Activated CD8-positive, alpha-beta memory T cell treated with anti-CD3 and anti-CD28 coated beads for 1 hour (primary cell): Measurements from ENCODE around the gene GLIS2.

Experiments used
- DNase-seq, 2 donors: peaks; one replicate each; pipeline ENCODE4 v3.0.0-alpha.2; 2020; ENCODE audit warnings: low read depth in 1 of 2; ENCODE audit errors: extremely low read depth in 1 of 2

Gene GLIS2

DNA sequence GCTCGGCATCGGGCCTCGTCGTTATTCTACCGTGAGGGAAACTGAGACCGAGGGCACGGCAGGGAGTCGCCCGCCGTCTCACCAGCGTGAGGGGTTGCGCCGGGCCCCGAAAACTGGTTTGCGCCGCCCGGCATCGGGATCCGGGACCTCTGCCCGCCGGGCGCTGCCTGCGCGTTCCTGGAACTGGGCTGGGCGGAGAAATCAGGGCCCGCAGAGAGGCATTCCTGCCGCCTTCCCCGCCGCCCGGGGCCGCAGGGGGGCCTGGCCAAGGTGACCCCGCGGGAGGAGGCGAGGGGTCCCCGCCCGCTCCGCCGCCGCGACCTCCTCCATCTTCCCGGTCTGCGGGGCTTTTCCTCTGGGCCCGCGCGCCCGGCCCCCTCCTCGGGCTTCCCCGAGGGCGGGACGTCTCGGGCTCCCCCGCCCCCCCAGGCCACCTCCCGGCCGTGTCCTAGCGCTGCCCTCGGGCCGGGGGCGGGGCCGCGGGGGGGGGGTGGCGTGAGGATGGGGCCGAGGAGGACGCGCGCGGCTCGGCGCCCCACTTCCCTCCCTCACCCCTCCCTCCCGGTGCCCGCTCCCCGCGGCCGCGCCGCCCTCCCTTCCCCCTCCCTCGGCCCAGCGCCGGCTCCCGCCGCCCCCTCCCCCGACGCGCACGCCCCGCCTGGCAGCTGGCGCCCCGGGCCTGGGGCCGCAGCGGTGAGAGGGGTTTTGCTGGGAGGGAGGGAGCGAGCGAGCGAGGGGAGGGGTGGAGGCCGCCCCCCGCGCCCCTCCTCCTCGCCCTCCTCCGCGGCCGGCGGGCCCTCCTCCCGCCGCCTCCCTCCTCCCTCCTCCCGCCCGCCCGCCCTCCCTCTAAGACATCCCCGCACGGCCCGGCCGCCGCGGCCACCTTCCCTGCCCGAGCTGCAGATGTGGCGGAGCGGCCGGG is at the start of gene GLIS2:
Gene GLIS2, plus strand, starts transcription at position 882 of the 922 bp plus-strand sequence. CDS start 16,214 bp downstream, outside the sequence.
- DNase-seq, result no peak

DNA sequence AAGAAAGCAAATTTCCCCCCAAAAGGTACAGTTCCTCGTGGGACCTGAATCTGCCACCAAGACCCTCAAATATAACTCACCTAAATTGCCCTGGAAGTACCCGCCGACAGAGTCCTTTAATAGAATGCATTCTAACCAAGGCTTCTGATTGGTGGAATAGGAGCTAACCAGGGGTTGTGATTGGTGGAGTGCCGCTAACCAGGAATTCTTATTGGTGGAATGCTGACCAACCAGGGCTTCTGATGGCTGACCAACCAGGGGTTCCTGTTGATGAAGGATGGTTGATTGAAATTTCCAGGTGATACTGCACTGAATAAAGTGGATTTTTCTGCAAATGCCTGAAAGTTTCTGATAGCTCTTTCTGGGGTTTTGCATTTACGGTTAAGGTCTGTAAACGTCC is 49.5 kb upstream of the GLIS2 start:
- DNase-seq, result no peak

DNA sequence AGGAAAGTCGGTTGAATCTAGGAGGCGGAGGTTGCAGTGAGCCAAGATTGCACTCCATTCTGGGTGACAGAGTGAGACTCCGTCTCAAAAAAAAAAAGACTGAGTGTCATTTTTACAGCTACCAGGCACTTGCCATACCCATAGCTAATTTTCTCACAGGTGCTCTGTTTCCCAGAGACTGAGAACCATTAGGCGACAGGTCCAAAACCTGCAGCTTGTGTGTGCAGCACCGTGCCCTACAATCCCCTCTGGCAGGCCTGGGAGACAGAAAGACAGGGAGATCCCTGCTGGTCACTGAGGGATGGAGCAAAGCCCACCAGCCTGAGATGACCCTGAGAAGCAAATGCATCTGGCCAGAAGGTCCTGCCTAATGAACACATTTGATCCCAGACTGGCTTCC is 45.8 kb upstream of the GLIS2 start:
- DNase-seq, result no peak

DNA sequence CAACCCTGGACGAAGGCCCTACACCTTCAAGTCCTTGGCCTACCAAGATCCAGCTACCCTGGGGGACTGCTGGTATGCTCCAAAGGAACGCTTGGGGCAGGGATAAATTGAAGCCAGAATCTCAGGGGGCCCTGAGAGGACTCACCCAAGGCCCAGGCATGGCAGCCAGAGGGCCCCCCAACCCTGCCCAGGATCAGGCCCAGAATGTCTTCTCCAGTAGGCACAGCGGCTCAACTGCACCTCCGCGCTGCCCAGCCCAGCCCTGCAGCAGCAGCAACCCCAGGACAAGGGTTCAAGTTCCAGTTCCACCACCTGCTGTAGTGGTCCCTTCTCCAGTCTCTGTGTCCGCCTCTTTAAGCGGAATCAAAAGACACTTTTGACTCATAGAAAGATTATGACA is 45.3 kb upstream of the GLIS2 start:
- DNase-seq, result no peak

DNA sequence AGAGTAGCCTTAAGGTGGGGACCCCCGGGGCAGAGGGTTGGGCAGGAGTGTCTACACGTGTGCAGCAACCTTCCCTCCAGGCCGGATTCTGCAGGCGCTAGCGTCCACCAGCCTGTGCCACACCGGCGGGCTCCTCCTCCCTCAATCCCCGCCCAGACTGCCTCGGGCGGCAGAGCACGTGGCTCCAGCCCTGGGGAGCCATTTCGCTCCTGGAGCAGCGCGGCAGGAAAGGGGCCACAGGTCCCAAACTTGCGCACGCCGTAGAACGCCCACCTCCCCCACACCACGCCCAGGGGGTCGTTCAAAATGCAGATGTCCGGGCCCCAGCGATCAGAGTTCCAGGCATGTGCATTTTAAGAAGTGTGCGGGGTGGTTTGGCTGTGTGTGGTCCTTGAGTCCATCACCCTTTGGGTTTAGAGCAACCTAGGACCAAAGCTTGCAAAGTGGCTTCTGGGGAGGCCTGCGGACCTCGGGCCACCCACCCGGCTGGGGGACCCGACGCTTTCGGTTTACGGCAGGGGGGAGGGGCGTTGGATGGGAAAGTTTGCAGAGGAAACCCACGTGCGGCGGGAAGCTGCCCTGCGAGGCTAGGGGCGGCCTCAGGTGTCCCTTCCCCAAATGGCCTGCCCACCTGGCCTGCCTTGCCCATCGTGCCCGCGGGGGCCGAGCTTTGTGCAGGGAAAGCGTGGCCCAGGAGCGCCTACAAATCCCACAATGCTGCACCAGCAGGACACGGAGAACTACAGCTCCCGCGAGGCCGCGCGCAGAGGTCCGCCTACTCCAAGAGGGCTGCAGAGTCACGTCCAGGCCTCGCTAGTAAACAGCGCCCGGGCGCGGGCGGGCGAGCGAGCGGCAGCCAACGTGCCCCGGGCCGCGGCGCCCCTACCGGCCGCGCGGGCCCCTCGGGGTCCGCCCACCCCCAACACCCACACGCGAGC is 44.4 kb upstream of the GLIS2 start:
- peak; percentile 58 to 79 for DNase-seq

DNA sequence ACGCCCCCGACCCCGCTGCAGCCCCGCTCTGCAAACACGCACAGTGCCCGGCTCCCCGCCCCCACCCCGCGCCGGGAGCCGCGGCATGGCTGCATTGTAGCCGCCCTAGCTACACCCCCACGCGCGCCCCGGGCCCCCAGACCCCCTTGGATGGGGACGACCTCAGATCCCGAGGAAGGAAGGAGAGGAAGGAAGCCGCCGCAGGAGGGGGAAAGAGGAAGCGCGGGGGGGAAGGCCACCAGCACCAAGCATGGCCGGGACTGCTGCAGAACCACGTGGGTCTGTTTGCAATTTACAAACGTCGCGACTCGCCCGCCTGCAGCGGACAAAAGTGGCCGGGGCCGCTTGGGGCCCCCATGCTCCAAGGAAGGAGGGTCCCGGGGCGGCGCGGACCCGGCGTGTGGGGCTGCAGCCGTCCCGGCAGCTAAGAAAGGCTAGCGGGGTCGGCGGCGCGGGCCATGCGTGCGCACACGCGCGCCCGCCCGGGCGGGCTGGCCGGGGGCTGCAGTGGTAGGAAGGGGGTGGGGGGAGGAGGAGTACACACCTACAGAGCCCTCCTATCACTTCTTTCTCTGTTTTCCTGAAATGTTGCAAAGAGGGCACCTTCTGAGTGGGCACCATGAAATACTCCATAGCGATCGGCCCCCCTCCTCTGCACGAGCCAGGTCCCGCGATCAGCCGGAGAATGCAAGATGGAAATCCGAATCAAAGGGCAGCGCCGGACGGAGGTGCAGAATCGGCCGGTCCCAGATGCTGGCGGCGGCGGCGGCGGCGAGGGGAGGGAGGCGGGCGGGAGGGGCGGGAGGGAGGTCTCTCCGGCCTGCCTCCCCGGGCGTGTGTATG is 43.5 kb upstream of the GLIS2 start:
- DNase-seq, result peak in 1 of 2 donors; percentile 16

DNA sequence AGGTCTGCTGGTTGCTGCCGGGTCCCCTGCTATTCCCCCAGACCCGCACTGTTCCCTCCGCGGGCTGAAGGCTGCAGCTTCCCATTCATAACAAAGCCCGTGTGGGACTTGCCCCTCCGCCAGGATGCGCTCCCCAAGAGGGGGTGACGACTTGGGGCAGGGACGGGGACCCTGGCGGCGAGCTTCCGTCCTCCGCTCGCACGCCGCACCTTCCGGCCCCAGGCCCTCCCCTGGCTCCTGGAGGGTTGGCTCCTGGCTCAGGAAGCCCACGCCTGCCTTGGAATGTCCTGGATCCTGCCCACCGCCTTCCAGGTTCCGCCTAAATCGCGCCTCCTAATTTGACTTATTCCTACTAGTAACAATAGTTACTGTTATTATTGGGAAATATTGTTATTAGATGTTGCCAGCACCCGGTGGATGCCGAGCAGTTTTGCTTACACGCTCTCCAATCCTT is 42.0 kb upstream of the GLIS2 start:
- peak in 1 of 2 donors; percentile 13 for DNase-seq

DNA sequence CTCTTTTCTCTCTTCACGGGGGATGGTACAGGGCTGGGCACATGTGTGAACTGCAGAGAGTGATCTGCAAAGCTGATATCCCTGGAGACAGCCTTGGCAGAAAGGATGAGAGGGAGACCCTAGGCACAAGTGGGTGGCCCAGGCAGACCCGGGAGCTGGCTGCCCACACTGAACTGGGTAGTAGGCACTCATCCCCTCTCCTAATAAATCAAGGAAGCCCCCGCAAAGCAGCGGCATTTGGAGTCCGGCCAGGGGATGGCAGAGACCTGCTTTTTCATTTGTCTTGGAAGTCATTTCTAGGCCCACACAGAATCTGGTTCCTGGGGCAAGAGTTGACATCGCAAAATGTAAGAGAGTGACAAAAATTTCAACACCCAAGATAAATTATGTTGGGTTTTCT is 40.0 kb upstream of the GLIS2 start:
- no peak for DNase-seq

DNA sequence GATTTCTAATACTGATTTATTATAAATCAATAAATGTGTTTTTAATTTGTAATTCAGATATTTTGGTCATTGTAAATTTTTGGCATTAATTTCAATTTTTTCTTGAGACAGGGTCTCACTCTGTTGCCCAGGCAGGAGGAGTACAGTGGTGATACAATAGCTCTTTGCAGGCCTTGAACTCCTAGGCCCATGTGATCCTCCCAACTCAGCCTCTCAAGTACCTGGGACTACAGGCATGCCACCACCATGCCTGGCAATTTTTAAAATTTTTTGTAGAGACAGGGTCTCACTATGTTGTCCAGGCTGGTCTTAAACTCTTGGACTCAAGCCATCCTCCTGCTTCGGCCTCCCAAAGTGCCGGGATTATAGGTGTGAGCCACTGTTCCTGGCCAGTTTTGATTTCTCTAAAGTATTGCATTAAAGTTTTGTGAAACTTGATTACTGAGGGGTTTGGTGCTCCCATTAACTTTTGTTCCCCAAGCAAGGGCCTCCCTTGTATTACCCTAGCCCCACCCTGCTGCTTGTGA is 37.8 kb upstream of the GLIS2 start:
- DNase-seq, result no peak

DNA sequence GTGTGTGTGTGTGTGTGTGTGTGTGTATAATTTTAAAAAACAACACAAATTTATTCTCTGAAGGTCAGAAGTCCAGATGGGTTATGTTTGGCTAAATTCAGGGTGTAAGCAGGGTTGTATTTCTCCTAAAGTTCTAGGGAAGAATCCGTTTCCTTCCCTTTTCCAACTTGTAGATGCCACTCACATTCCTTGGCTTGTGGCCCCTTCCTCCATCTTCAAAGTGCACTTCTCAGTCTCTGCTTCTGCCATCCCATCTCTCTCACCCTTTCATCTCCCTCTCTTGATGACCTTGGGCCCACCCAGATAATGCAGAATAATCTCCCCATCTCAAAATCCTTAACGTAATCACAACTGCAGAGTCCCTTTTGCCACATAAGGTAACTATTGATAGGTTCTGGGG is 35.2 kb upstream of the GLIS2 start:
- DNase-seq, result no peak

DNA sequence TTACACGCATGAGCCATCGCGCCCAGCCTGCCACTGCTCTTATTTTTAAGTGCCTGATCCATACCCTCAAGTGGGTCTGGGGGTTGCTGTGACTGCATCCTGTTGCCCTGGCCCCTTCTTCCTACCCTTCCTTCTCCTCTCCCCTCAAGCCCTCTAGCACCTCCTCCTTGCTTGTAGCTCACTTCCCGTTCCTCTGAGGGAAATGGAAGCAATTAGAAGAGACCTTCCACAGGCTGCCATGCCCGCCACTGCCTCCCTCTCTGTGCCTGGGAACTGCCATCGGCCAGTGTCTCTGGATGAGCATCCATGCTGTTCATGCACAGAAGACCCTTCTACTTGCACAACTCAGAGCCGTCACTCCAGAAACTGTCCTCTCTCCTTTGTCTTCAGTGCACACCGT is 32.4 kb upstream of the GLIS2 start:
- no peak for DNase-seq

DNA sequence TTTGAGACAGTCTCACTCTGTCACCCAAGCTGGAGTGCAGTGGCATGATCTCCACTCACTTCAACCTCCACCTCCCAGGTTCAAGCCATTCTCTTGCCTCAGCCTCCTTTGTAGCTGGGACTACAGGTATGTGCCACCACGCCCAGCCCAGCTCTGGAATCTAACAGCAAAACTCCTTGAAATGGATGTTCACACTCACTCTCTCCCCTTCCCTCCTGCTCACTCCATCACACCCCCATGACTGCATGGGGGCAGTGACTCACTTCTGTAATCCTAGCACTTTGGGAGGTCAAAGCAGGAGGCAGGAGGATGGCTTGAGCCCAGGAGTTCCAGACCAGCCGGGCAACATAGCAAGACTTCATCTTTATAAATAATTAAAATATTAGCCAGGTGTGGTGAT is 31.9 kb upstream of the GLIS2 start:
- no peak for DNase-seq

DNA sequence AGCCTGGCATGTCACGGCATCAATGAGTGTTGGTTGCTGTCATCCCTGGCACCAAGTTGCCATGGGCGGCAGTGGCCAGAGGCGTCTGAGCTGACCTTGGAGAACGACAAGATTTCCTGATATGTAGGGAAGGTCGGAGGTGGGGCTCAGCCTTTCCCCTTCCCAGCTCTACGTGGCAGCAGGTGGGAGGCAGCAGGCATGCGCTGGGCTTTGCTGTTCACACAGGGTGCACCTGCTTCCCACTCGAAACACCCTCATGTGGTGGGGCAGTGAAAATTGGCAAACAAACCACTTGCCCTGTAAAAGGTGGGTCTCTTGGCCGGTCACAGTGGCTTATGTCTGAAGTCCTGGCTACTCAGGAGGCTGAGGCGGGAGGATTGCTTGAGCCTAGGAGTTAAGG is 30.7 kb upstream of the GLIS2 start:
- DNase-seq, result no peak

DNA sequence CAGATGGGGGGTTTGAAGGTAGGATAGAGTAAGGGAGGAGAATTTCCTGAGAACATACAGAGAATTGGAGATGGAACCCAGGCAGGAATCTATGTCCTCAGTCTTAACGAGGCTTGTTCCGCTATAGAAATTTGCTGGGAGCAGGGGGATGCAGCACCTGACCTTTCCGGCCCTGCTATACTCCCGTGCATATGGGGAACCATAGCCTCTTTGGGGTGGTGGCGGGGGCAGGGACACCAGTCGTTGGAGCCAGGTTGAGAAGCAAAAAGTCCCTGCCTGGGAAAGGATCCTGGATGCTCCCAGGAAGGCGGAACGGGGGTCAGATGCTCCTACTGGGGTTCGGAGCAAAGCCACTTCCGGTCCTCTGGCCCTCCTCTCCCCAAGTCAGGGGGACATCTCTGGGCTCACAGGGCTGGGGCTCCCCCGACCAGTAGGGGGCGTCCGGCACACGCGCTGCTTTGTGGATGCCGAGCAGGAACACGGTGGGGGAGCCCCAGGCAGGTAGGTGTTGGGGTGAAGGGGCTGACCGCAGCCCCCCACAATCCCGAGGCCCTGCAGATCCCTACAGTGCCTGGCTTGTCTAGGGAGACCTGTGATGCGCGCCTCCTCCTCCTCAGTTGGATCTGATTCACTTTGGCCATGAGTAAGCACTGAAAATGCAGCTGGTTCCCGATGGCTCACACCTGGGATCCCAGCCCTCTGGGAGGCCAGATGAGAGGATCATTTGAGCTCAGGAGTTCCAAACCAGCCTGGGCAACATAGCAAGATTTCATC is 27.5 kb upstream of the GLIS2 start:
- DNase-seq, result peak; percentile 64 to 80

DNA sequence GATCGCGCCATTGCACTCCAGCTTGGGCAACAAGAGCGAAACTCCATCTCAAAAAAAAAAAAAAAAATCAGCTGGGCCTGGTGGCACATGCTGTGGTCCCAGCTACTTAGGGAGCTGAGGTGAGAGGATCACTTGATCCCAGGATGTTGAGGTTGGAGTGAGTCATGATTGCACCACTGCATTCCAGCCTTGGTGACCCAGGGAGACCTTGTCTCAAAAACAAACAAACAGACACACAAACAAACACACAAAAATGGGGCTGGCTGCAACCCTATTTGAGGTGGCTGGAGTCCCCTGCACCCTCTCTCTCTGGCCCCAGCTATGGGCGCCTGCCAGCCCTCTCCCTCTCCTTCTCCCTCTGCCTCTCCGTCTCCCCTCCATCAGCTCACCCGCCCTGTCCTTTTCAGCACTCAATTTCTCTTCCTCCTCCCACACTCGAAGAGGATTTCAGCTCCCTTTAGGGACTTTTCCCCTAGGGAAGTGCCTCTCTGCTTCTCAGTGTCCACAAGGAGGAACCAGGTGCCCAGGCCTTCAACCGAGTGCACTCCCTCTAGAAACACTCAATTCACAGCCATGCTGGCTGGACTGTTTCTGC is 25.5 kb upstream of the GLIS2 start:
- DNase-seq, result no peak

DNA sequence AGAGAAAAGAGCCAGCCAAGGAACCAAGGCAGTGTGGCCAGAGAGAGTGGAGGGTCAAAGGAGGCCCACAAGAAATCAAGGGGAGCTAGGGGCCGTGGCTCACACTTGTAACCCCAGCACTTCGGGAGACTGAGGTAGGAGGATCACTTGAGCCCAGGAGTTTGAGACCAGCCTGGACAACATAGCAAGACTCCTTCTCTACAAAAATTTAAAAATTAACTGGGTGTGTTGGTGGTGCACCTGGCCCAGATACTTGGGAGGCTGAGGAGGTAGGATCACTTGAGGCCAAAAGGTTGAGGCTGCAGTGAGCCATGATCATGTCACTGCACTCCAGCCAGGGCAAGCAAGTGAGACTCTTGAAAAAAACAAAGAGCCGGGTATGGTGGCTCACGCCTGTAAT is 24.2 kb upstream of the GLIS2 start:
- no peak for DNase-seq

DNA sequence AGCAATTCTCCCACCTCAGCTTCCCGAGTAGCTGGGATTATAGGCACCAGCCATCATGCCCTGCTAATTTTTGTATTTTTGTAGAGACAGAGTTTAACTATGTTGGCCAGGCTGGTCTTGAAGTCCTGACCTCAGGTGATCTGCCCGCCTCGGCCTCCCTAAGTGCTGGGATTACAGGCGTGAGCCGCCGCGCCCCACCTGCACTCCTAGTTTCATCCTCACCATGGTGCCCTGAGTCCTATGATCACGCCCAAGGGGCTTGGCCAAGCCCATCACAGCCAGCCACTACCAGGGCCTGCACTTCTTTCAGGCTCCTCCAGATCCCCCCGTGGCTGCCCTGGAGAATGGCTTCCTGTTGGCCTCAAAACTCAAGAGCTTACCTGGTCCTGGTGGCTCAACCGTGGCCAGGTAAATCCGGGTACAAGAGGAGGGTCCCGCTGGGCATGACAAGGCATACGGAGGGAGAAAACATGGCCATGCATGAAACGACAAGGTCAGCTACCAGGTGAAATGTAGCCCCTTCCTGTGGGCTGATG is 22.6 kb upstream of the GLIS2 start:
- no peak for DNase-seq

DNA sequence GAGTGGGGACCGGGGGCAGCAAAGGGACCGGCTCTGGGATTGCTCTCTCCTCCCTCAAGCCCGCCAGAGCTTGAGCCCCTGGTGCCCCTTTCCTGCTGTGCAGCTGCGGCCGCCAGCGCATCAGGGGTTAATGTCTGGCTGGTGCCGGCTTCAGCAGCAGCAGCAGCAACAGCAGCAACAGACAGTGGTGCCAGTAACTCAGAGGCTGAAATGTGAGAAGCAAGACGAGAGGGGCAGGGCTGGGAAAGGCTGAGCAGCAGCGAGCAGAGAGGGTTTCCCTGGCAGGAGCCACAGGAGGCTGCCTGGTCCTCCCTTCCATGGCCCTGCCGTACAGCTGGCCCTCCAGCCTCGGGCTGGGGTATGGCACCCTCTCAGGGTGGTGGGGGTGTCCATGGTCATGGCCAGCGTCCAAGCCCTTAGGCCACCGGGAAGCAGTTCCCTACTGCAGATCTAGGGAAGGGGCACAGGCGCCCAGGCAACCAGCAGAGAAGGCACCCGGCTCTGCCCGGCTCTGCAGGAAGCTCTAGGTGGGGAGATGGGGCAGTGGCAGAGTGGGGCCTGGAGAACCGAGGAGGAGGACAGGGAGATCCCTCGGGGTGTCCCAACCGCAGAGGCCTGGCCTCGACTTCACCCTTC is 21.9 kb upstream of the GLIS2 start:
- DNase-seq, result no peak

DNA sequence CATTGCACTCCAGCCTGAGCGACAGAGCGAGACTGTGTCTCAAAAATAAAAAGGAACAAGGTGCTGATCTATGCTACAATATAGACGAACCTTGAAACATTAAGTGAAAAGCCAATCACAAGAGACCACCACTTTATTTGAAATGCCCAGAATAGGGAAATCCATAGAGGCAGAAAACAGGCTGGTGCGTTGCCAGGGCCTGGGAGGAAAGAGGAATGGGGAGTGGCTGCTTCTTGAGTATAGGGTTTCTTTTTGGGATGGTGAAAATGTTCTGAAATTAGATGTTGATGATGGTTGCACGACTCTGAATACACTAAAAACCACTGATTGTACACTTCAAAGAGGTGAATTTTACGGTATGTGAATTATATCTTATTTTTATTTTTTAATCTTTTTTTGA is 20.3 kb upstream of the GLIS2 start:
- no peak for DNase-seq
